ENCODE results near the gene KCNJ14.

The KCNJ14 gene

DNA sequence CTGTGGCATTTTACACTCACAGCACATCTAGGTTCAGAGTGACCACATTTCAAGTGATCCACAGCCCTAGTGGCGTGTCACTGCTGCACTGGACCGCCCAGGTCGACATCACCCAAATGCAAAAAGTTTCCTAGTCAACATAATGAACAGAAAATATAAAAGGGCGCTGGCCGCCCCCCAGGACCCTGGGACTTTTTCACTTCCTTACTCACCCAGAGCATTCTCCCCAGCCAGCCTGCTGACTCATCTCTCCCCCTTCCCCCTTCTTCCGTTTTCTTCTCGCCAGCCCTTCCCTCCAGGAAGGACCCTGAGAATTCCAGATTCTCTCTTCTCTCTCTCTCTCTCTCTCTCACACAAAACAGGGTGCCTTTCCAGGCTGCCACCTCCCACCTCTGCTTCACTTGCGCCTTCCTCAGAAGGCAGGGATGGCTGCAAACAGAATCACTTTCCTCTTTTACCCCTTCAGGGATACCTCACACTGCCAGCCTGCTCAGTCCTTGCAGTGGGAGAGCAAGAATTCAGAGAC lies 30.6 kb upstream of the KCNJ14 start:
- H3K4me3 ChIP-seq (ENCODE audit: low read depth in 1 of 2, low read length in 2 of 2) = no peak overlapping the region
- no peak overlapping the region for H3K27ac ChIP-seq (ENCODE audit: low read length)

DNA sequence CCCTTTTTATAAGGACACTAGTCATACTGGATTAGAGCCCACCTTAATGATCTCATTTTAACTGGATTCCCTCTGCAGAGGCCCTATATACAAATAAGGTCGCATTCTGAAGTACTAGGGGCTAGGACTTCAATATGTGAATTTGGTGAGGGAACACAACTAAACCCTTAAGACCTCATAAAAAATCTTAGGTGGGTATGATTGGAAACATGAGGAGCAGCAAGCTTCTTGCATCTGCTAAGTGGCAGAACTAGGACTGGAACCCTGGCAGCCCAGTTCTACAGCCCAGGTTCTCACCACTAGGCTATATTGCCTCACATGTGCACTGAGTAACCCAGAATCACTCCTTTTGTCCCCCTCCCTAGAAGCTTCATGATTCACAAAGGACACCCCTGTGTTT lies 26.7 kb upstream of the KCNJ14 start:
- DNase-seq = no peak
- no peak for TF ChIP-seq EZH2 (IDR thresholded peaks at IDR 0.05; ENCODE audit: borderline replicate concordance, low read depth, low read length, severe bottlenecking)
- no peak for TF ChIP-seq CTCF (IDR thresholded peaks at IDR 0.05; ENCODE audit: borderline replicate concordance, extremely low read depth, low read length, poor library complexity, severe bottlenecking)
- no peak overlapping the region for H3K27ac ChIP-seq (ENCODE audit: low read length)
- no peak for ATAC-seq (ENCODE audit: insufficient read depth, low read depth)
- no peak overlapping the region for H3K4me3 ChIP-seq (ENCODE audit: low read depth in 1 of 2, low read length in 2 of 2)
- no peaks in the 10 kb centered on the region; the same call in 1 of the 2 replicates for H3K4me1 ChIP-seq (ENCODE audit: insufficient read depth, low read length)
- no peaks in the 10 kb centered on the region for H3K27me3 ChIP-seq (ENCODE audit: insufficient read depth, low read length, poor library complexity)
- H3K9me3 ChIP-seq (ENCODE audit: insufficient read depth, low read length, severe bottlenecking) = no peaks in the 10 kb centered on the region
- no peak overlapping the region for H3K4me2 ChIP-seq (ENCODE audit: insufficient read depth, low read length)
- H2AFZ ChIP-seq (ENCODE audit: low read depth, low read length) = no peak overlapping the region
- no peaks in the 10 kb centered on the region for H3K79me2 ChIP-seq (ENCODE audit: insufficient read depth, low read length)
- H3K36me3 ChIP-seq (ENCODE audit: insufficient read depth, low read length) = no peaks in the 10 kb centered on the region
- H4K20me1 ChIP-seq (ENCODE audit: insufficient read depth, low read length) = no peaks in the 10 kb centered on the region
- H3K9ac ChIP-seq (ENCODE audit: low read depth, low read length) = no peak overlapping the region

More for the DNA sequence above, 30.6 kb upstream of the KCNJ14 start:
- Histone ChIP-seq H3K27me3 (ENCODE audit: insufficient read depth, low read length, poor library complexity) (no peaks in the 10 kb centered on the region), H3K79me2 (ENCODE audit: insufficient read depth, low read length) (no peaks in the 10 kb centered on the region), H2AFZ (ENCODE audit: low read depth, low read length) (no peak overlapping the region), H3K4me2 (ENCODE audit: insufficient read depth, low read length) (no peak overlapping the region), H3K4me1 (ENCODE audit: insufficient read depth, low read length) (no peaks in the 10 kb centered on the region; the same call in 1 of the 2 replicates), H4K20me1 (ENCODE audit: insufficient read depth, low read length) (no peaks in the 10 kb centered on the region), H3K9me3 (ENCODE audit: insufficient read depth, low read length, severe bottlenecking) (no peaks in the 10 kb centered on the region), H3K36me3 (ENCODE audit: insufficient read depth, low read length) (no peaks in the 10 kb centered on the region), H3K9ac (ENCODE audit: low read depth, low read length) (no peak overlapping the region)
- DNase-seq (no peak), ATAC-seq (ENCODE audit: insufficient read depth, low read depth) (0 out of 3 replicates have a peak, but pooled peaks have one; percentile 19)
- no peak for TF ChIP-seq EZH2 (IDR thresholded peaks at IDR 0.05; ENCODE audit: borderline replicate concordance, low read depth, low read length, severe bottlenecking)
- no peak for TF ChIP-seq CTCF (IDR thresholded peaks at IDR 0.05; ENCODE audit: borderline replicate concordance, extremely low read depth, low read length, poor library complexity, severe bottlenecking)

DNA sequence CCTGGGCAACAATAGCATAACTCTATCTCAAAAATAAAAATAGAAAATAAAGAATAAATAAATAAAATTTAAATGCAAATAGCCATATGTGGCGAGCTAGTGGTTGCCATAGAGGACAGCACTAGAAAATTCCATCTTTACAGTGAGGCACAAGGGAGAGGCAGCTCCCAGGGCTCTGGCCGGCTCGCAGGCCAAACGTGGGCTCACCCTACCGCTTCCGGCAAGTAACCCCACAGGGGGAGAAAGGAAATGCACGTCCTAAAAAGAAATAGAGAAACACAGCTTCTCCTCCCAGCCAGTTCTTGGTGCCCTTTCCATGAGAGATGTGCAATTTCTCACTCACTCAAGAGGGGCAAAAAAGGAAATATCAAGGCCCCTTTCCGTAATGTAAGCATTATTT lies 22.0 kb upstream of the KCNJ14 start:
- DNase-seq = no peak
- Histone ChIP-seq H3K4me3 (ENCODE audit: low read depth in 1 of 2, low read length in 2 of 2) (no peak overlapping the region), H4K20me1 (ENCODE audit: insufficient read depth, low read length) (no peaks in the 10 kb centered on the region), H3K4me2 (ENCODE audit: insufficient read depth, low read length) (no peak overlapping the region), H2AFZ (ENCODE audit: low read depth, low read length) (no peak overlapping the region), H3K27ac (ENCODE audit: low read length) (no peak overlapping the region), H3K27me3 (ENCODE audit: insufficient read depth, low read length, poor library complexity) (no peaks in the 10 kb centered on the region), H3K79me2 (ENCODE audit: insufficient read depth, low read length) (no peaks in the 10 kb centered on the region), H3K36me3 (ENCODE audit: insufficient read depth, low read length) (no peaks in the 10 kb centered on the region), H3K9me3 (ENCODE audit: insufficient read depth, low read length, severe bottlenecking) (no peaks in the 10 kb centered on the region), H3K9ac (ENCODE audit: low read depth, low read length) (no peak overlapping the region), H3K4me1 (ENCODE audit: insufficient read depth, low read length) (no peaks in the 10 kb centered on the region)
- no peak for ATAC-seq (ENCODE audit: insufficient read depth, low read depth)
- TF ChIP-seq EZH2 (IDR thresholded peaks at IDR 0.05; ENCODE audit: borderline replicate concordance, low read depth, low read length, severe bottlenecking) (no peak), CTCF (IDR thresholded peaks at IDR 0.05; ENCODE audit: borderline replicate concordance, extremely low read depth, low read length, poor library complexity, severe bottlenecking) (no peak)
